HK-2 (cell line): Measurements from ENCODE around the gene VASH1.

Experiments used
- DNase-seq: peaks from one replicate; pipeline ENCODE4 v3.0.0-alpha.2; 2018; ENCODE audit not compliant: unreplicated experiment

The VASH1 gene

DNA sequence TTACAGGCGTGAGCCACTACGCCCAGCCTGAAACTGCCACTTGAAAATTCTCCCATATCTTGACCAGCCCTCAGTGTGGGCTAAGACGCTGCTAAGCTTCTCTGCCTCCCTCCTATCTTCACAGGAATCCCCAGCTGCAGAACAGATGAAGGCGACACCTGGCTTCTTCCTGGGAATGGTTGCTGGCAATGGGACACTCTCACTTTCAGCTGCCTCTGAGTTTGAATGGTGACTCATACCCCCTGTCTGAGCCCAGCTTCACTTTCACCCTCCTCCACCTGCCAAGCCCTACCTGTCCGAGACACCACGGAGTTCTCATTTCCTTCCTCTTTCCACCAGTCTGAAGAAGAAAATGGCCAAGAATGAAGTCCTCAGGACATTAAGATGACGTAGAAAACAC, 18.3 kb upstream of the VASH1 start:
- DNase-seq = no peak

GRCh38 chr14:76752744-76753143, 8.5 kb upstream of the VASH1 start:
- no peak for DNase-seq

DNA sequence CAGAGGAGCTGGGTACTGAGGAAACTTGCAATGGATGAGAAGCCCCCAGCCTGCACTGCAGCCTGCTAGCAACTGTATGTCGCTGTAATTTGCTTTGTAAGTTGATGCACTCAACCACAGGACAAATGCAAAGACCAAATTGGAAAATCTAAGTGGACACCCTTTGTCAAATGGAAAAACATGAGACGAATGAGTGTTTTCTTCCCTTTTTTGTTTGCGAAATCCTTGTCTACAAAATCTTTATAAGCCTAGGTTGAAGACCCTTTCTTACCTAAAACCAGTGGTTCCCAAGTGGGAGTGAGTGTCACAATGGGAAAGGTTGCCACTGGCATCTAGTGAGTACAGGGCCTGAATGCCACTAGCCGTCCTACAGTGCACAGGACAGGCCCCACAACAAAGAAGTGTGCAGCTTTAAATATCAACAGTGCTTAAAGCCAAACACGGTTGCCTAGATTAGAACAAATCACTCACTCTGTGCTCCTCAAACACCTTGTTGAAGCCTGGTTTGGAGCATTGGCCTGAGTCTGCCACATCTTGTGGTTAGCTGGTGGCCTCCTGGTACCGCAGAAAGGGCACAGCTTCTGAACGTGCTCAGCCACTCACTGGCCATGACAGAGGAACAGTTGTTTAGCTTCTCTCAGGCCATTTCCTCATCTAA, 7.6 kb upstream of the VASH1 start:
- no peak for DNase-seq

- DNase-seq = no peak
These were observed 6.7 kb upstream of the VASH1 start for GRCh38 chr14:76754586-76754985.

- no peak for DNase-seq
These were observed 5.5 kb upstream of the VASH1 start for GRCh38 chr14:76755610-76756370.

GRCh38 chr14:76756371-76756750, 4.9 kb upstream of the VASH1 start:
- DNase-seq = no peak

GRCh38 chr14:76759589-76759988, 1.7 kb upstream of the VASH1 start:
- no peak for DNase-seq

GRCh38 chr14:76760331-76761135, 735 bp upstream of the VASH1 start:
- no peak for DNase-seq

DNA sequence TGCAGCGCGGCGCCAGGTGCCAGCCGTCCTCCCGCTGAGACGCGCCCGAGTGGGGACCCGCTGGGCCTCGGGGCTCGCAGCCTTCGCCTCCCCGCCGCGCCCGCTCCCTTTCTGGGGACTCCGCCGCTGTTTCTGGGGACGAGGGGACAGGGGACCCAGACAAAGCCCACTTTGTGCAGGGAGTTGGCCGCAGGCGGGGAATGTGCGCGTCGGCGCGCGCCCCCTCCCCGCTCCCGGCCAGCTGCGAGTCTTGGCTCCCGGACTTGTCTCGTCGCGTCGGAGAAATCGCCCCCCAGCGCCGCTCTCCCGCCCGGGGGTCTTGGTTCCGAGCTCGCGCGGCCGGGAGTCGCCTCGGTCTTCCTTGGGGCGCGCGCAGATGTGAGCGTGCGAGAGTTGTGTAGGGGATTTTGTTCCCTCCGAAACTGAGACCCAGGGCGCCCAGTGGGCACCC, 717 bp downstream of the VASH1 start:
- DNase-seq = no peak

GRCh38 chr14:76762411-76763095, 1.3 kb downstream of the VASH1 start:
- DNase-seq = no peak

GRCh38 chr14:76763096-76764041, 2.1 kb downstream of the VASH1 start:
- DNase-seq = no peak

DNA sequence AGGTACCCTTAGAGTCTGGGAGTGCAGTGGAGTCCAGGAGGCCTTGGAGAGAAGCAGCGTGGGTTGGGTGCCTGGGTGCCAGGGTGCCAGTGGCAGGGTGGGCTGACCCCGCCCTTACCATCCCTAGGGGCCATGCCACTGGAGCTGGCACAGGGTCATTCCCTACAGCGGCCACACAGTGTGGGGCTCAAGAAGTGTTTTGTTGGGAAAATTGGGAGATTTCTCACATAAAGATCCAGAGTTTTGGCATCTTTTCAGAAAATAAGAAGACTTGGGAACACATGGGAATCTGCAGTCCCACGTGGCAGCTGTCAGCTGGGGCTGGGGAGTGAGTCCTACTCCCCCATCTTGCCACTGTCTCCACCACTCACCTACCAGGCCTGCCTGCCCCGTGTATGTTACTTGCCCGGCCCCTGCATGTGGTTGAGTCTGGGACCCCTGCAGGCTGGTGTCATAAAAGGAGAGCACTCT, 4.2 kb downstream of the VASH1 start:
- no peak for DNase-seq

DNA sequence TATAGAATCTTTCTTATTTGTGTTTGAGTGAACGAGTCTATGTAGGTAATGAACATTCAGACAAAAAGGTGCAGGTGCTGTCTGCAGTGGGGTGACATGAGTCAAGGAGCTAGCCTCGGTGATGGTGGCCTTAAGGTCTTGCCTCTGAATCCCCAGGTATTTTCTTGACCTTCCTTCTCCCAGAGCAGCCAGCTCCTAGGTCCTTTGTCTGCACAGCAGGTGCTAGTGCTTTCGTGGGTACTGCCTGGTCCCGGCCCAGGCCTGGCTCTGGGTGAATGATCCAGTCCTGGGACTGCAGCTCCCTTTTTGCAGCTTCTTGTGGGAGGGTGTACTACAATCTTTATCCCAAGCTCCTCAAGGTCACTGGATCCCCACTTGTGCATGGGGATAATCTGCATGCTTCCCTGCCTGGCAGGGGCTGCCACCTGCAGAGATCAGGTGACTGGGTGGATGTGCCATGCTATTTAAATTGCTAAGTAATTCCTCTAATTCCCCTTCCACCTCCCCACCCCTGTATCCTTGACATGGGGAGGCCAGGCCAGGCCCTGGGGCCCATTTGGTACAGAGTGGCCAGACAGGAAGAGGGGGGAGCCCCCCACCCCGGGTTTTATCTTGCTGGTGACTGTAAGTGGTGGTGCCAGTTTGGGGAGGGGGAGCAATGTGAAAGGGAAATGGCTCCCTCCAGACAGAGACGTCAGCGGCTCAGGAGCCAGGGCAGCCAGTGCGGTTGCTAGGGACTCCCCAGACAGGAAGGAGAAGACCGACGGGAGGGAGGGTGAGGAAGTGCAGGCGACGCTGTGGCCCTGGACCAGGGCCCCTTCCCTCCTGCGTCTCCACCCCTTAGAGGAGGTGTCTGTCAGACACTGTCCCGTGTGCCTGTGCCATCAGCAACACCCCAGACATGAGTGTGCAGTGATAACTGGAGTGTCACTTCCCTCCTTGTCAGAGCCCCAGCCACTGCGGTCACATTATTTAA, 6.7 kb downstream of the VASH1 start:
- DNase-seq = no peak

DNA sequence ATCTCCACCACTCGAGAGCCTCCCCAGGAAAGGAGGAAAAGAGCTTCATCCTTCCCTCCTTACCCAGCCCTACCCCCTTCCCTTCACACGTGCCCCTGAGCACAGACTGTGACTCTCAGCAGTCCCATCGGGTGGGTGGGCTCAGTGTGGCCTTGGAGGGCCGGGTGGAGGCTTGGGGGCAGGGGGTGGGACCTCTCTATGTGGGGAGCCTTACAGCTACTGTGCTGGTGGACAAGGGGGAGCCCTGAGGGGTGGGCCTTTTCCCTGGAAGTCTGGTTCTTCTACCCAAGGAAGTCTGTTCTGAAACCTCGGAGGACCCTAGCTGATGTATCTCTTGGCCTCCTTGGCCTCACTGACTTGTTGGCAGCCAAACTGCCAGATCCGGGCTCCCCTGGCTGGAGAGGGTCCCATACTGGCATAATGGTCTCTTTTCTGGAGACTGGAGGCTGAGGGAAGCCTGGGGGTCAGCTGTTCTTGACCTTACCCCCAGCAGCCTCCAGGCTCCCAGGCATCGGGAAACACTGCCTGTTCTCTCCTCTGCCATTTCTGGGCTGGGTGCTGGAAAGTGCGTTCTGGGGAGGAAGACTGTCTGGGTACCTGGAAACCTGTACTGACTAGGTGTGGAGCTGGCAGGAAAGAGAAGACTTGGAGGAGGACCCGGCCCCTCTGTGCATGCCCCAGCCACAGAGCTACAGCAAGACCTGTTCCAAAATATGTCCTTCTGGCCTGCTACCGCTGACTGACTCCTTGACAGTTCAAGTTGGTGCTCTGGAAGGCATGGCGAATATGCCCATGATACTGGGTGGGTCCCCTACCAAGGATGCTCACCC, 7.6 kb downstream of the VASH1 start:
- no peak for DNase-seq

- no peak for DNase-seq
These were observed 8.5 kb downstream of the VASH1 start for GRCh38 chr14:76769636-76770292.

DNA sequence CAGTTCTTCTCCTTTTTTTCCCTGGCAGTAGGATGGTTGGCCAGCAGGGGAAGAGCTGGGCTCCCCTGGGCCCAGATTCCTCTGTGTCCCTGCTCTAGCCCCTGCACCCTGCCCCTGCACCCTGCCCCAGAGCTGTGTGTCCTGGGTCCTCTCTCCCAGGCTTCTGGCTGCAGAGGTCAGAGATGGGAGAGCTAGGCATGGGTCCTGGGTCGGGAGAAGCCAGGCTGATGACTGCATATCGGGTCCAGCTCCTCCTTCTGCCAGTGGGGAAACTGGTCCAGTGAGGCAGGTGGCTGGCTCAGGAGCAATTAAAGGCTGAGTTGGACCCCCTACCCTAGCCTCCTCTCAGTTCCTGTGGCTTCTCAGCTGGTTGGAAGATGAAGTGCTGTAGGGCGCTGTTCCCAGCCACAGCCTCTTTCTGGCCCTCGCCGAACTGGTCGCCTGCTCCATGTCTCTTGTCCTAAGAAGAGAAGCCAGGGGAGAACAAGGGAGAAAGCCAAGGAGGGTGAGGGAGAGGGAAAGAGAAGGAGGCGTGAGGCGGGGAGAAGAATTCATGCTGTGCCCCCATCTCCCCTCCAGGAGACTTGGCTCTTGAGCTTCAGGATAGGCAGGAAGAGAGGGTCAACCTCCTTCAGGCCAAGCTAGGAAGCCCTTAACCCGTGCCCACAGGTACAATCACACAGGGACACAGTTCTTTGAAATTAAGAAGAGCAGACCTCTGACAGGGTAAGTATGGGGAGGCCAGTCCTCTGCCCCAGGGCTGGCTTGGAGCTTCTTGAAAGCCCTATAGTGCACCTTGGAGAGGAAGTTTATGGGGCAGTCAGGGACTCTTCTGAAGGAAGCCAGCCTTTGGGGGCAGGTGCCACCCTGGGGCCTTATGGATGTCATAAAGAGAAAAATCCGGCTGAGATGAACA, 9.5 kb downstream of the VASH1 start:
- no peak for DNase-seq

GRCh38 chr14:76771437-76771980, 10.2 kb downstream of the VASH1 start:
- no peak for DNase-seq
